ENCODE results near the gene GRID1. TPM values are rescaled to one million over a fixed set of nuclear protein-coding genes. Genes with fewer than 3 reads are reported as not detected.

The GRID1 gene
- total RNA-seq, 1 donor from 2014 or later, result under 0.01 TPM

DNA sequence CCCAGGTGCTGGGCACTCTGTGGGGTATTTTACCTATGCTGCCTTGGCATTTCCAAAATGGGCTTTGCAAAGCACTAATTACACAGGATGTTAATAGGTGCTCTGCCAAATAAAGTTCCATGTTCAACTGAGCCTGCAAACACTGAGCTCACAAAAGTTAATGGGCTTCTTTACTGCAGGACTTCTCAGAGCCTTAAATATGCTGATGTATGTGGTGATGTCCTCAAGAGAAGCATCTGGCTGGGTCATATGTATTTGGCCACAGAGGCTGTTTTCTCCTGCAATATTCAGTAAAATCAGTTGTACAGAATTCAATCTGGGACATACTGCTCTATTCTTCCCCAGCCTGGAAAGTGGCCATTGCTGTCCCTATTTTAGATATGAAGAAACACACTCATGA is 31.3 kb downstream of the GRID1 start:
- H3K27me3 ChIP-seq (ENCODE audit: control insufficient read depth, insufficient read depth, low read length), result no peaks in the 10 kb centered on the region
- TF ChIP-seq, protein P1, sequence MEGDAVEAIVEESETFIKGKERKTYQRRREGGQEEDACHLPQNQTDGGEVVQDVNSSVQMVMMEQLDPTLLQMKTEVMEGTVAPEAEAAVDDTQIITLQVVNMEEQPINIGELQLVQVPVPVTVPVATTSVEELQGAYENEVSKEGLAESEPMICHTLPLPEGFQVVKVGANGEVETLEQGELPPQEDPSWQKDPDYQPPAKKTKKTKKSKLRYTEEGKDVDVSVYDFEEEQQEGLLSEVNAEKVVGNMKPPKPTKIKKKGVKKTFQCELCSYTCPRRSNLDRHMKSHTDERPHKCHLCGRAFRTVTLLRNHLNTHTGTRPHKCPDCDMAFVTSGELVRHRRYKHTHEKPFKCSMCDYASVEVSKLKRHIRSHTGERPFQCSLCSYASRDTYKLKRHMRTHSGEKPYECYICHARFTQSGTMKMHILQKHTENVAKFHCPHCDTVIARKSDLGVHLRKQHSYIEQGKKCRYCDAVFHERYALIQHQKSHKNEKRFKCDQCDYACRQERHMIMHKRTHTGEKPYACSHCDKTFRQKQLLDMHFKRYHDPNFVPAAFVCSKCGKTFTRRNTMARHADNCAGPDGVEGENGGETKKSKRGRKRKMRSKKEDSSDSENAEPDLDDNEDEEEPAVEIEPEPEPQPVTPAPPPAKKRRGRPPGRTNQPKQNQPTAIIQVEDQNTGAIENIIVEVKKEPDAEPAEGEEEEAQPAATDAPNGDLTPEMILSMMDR (IDR thresholded peaks at IDR 0.05; ENCODE audit: insufficient read depth, low read length, severe bottlenecking), result no peak
- H3K36me3 ChIP-seq (ENCODE audit: control insufficient read depth, insufficient read depth, low read length), result no peaks in the 10 kb centered on the region
- FAIRE-seq, result no peak
- no peak for DNase-seq (ENCODE audit: low read depth)
- H3K4me3 ChIP-seq (ENCODE audit: low read depth, low read length), result no peak overlapping the region

DNA sequence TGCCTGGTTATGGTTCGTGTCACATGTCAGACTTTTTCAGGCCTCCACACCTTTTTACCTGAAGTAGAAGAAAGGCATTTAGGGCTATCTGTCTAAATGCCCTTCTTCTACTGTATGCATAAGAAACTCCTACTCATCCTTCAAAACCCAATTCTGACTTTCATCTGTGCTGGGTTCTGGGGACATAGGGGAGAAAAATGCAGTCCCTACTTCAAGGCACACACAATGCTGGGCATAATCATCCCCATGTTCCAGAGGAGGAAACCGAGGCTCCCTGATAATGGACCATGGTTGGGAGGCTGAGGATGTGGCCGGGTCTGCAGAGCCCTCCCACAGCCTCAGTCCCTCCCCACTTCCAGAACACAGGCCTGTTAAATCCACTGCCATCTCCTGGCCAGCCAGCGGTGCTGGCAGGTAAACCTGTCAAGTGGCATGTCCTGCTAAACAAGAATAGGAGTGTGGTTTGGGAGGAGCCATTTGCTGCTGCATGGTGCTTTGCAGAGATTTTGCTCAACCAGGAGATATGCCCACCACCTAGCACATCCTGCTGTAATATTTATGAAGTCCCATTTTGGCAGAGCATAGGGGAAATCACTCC is 32.0 kb downstream of the GRID1 start:
- DNase-seq (ENCODE audit: low read depth), result peak; percentile 12
- H3K27me3 ChIP-seq (ENCODE audit: control insufficient read depth, insufficient read depth, low read length), result no peaks in the 10 kb centered on the region
- no peak overlapping the region for H3K4me3 ChIP-seq (ENCODE audit: low read depth, low read length)
- no peak for FAIRE-seq
- TF ChIP-seq, protein P1 (IDR thresholded peaks at IDR 0.05; ENCODE audit: insufficient read depth, low read length, severe bottlenecking), result peak; percentile 50
- H3K36me3 ChIP-seq (ENCODE audit: control insufficient read depth, insufficient read depth, low read length), result no peaks in the 10 kb centered on the region

DNA sequence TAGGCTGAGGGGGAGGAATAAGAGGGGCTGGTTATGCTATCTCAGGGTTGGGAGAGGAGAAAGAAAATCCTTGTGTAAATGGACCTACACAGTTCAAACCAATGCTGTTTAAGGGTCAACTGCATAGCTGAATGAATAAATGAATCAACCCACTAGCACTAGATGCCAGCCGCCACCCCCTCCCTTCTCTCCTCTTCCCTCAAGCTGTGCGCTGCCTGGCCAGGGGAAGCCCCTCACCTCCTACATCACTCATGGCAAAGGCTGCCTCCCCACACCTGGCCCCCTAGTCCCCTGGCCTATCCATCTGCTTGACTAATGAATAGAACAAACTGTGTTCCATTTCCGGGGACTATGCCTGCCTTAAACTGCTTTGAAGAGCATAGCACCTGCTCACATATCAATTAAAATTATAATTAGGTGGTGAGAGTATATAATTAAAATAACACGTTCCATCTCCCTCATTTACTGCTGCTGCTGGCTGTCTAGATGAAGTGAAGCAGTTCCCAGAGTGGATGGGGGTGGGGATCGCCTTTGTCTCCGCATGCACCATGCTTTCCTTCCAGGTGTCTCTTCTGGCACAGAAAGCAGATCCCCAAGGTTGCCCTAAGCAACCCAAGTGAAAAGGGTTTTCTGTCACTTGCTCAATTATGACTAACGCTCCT is 32.6 kb downstream of the GRID1 start:
- H3K36me3 ChIP-seq (ENCODE audit: control insufficient read depth, insufficient read depth, low read length), result no peaks in the 10 kb centered on the region
- H3K27me3 ChIP-seq (ENCODE audit: control insufficient read depth, insufficient read depth, low read length), result no peaks in the 10 kb centered on the region
- FAIRE-seq (peak; percentile 7), DNase-seq (ENCODE audit: low read depth) (no peak)
- TF ChIP-seq, protein P1 (IDR thresholded peaks at IDR 0.05; ENCODE audit: insufficient read depth, low read length, severe bottlenecking), result no peak
- no peak overlapping the region for H3K4me3 ChIP-seq (ENCODE audit: low read depth, low read length)

DNA sequence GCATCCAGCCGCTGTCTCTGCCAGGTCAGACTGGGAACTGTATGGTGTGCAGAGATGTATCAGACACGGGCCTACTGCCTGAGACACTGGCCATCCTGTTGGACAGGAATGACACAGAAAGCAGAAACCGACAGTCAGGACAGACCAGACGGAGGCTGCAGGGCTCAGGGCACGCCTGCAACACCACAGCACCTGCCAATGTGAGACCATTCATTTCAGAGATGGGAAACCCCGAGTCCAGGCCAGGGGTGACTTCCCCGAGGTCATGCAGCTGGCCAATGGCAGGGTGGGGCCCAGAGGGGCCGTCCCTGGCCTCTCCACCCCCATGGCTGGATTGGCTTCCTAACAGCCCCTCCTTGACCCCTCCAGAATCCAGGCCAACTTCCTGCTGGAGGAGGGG is 34.7 kb downstream of the GRID1 start:
- Histone ChIP-seq H3K36me3 (ENCODE audit: control insufficient read depth, insufficient read depth, low read length) (no peaks in the 10 kb centered on the region), H3K4me3 (ENCODE audit: low read depth, low read length) (no peak overlapping the region), H3K27me3 (ENCODE audit: control insufficient read depth, insufficient read depth, low read length) (no peaks in the 10 kb centered on the region)
- no peak for DNase-seq (ENCODE audit: low read depth)
- TF ChIP-seq, protein P1 (IDR thresholded peaks at IDR 0.05; ENCODE audit: insufficient read depth, low read length, severe bottlenecking), result no peak
- no peak for FAIRE-seq

DNA sequence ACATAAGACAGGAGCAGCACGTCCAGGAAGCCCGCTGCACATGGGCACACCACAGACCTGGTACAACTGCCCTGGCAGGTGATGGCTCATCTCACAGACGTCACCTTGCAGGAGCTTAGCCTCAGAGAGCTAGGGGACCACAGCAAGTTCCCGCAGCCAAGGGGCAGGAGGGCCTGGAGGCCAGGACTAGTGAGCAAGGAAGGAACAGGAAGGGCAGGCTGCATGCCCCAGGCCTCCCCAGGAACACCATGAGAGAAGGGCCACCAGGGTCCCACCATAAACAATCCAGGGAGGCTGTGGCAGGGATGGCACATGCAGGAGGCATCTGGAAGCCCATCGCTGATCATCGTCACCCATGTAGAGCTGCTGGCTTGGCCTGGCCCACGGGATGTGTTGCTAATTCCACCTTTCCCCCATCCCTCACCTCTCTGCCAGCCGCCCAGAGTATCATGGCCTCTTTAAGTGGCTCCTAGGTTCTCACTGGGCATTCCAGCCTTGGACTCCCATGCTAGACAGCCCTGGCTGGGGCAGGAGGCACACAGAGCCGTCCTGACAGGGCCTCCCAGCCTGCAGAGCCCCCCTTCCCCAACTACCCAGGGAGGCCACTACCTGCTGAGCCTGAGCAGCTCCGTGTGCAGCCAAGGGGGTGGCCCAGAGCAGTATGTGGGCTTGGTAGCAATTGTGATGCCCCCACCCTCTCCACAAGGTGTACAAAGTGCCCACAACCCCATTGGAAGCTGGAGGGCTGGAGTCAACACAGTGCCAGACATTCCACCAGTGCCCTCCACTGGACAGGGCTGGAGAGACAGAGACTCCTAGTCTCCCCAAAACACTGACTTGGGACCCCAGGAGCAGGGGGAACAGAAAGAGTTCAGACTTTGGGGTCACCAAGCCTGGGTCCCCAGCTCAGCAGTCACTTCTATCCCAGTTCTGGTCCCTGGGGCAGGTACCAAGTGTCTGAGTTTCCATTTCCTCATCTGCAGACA is 35.5 kb downstream of the GRID1 start:
- DNase-seq (ENCODE audit: low read depth) (no peak), FAIRE-seq (no peak)

More for the DNA sequence above, 35.5 kb downstream of the GRID1 start:
- no peak overlapping the region for H3K4me3 ChIP-seq (ENCODE audit: low read depth, low read length)
- no peaks in the 10 kb centered on the region for H3K36me3 ChIP-seq (ENCODE audit: control insufficient read depth, insufficient read depth, low read length)
- TF ChIP-seq, protein P1 (IDR thresholded peaks at IDR 0.05; ENCODE audit: insufficient read depth, low read length, severe bottlenecking), result no peak
- no peaks in the 10 kb centered on the region for H3K27me3 ChIP-seq (ENCODE audit: control insufficient read depth, insufficient read depth, low read length)

Data from bronchial epithelial cell (primary cell).